ENCODE data around the gene AVPR1B. TPM values are rescaled to one million over a fixed set of nuclear protein-coding genes. Genes with fewer than 3 reads are reported as not detected.

AVPR1B gene
- total RNA-seq, 3 donors from 2014 or later, result 0.72 to 1.9 (median 0.89) TPM

DNA sequence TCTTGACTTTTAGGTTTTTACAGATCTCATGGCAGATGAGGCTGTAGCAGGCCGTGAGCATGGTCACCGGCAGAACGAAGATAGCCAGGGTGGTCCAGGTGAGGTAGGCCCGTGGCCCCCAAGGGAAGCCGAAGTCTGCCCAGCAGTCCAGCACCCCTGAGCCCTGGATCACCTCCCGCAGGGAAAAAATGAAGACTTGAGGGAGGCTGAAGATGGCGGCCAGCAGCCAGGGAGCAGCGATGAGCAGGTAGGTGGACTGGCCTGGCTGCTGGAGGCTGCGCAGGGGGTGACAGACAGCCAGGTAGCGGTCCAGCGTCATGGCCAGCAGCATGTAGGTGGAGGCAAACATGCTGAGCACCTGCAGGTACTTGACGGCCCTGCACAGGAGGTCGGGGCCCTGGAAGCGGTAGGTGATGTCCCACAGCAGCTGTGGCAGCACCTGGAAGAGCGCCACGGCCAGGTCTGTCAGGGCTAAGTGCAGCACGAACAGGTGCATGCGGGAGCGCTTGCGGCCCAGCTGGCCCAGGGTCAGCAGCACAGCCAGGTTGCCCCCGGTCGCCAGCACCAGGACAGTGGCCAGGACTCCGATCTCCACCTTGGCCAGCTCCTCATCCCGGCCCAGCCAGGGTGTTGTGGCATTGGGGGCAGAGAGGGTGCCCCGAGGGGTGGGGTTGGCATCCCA is 856 bp downstream of the AVPR1B start:
- no peak for DNase-seq
- no peak overlapping the region for H3K4me3 ChIP-seq

DNA sequence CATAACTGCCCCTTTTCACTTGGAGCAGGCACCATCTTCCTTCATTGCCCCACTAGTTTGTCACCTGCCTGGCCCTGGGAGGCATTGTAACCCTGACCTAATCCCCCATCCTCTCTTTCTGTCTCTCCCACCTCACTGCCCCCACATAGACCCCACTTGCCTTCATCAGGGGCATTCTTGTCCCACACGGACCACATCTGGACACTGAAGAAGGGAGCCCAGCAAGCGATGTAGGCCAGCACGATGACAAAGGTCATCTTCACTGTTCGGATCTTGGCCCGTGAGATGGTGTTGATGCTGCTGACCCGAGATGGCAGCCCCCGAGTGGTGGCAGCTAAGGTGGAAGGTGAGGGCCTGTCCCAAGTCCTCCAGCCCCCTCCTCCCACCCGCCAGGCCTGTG is 1.4 kb downstream of the AVPR1B start:
- TF ChIP-seq, protein P1, sequence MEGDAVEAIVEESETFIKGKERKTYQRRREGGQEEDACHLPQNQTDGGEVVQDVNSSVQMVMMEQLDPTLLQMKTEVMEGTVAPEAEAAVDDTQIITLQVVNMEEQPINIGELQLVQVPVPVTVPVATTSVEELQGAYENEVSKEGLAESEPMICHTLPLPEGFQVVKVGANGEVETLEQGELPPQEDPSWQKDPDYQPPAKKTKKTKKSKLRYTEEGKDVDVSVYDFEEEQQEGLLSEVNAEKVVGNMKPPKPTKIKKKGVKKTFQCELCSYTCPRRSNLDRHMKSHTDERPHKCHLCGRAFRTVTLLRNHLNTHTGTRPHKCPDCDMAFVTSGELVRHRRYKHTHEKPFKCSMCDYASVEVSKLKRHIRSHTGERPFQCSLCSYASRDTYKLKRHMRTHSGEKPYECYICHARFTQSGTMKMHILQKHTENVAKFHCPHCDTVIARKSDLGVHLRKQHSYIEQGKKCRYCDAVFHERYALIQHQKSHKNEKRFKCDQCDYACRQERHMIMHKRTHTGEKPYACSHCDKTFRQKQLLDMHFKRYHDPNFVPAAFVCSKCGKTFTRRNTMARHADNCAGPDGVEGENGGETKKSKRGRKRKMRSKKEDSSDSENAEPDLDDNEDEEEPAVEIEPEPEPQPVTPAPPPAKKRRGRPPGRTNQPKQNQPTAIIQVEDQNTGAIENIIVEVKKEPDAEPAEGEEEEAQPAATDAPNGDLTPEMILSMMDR (IDR thresholded peaks at IDR 0.05), result no peak
- Histone ChIP-seq H3K36me3 (ENCODE audit: low read depth) (no peaks in the 10 kb centered on the region), H3K9me3 (no peaks in the 10 kb centered on the region), H3K4me3 (no peak overlapping the region), H3K4me1 (ENCODE audit: low read depth) (peaks cover 22% of the 10 kb centered on the region)
- DNase-seq (no peak), ATAC-seq (no peak)
- intact Hi-C loops (cut with DNase I, micrococcal nuclease), result no loop called here

More for the DNA sequence above, 856 bp downstream of the AVPR1B start:
- intact Hi-C loops (cut with DNase I, micrococcal nuclease), result no loop called here
- Histone ChIP-seq H3K4me1 (ENCODE audit: low read depth) (peaks cover 22% of the 10 kb centered on the region), H3K36me3 (ENCODE audit: low read depth) (no peaks in the 10 kb centered on the region), H3K9me3 (peaks cover 2% of the 10 kb centered on the region)
- TF ChIP-seq, protein P1 (IDR thresholded peaks at IDR 0.05), result no peak
- no peak for ATAC-seq

DNA sequence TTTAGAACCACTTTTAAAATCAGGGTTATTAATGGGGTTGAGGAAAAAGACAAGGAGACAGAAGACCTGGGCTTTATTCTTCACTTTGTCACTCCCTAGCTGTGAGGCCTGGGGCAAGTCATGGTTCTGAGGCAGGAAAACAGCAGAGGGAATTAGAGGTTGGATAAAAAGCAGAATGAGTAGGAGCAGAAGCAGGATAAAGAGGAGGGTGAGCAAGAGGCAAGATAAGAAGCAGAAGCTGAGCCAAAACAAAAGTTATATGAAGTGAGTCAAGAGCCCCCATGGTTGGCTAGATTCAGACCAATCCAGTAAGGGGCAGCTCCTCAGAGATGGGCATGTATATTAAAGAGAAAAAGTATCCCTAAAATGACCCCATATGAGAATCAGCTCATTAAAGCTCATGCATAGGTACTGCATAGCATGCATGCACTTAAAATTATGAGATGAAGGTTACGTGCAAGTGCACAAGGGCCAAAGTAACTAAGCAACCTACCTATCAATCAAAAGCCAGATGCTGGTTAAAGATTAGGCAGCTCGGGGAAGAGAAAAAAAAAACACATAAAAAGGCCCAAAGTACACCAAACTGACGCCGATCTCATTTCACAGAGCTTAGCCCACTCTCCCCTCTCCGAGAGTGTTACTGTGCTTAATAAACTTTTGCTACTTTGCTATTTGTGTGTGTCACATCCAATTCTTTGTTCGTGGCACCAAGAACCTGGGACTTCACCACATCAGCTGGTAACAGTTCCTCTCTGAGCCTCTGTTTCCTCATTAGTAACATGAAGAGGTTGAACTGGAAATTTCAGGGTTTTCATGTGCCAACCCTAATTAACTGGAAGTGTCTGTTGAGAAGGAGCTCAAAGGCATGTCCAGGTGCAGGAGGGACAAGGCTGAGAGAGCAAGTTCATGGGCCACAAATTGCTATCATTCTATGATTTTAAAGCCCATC is 2.2 kb downstream of the AVPR1B start:
- no peak for DNase-seq
- ATAC-seq, result no peak
- H3K9me3 ChIP-seq, result no peaks in the 10 kb centered on the region
- TF ChIP-seq, protein P1 (IDR thresholded peaks at IDR 0.05), result no peak
- peaks cover 22% of the 10 kb centered on the region for H3K4me1 ChIP-seq (ENCODE audit: low read depth)
- no peak overlapping the region for H3K4me3 ChIP-seq
- no peaks in the 10 kb centered on the region for H3K36me3 ChIP-seq (ENCODE audit: low read depth)
- intact Hi-C loops (cut with DNase I, micrococcal nuclease), result no loop called here

DNA sequence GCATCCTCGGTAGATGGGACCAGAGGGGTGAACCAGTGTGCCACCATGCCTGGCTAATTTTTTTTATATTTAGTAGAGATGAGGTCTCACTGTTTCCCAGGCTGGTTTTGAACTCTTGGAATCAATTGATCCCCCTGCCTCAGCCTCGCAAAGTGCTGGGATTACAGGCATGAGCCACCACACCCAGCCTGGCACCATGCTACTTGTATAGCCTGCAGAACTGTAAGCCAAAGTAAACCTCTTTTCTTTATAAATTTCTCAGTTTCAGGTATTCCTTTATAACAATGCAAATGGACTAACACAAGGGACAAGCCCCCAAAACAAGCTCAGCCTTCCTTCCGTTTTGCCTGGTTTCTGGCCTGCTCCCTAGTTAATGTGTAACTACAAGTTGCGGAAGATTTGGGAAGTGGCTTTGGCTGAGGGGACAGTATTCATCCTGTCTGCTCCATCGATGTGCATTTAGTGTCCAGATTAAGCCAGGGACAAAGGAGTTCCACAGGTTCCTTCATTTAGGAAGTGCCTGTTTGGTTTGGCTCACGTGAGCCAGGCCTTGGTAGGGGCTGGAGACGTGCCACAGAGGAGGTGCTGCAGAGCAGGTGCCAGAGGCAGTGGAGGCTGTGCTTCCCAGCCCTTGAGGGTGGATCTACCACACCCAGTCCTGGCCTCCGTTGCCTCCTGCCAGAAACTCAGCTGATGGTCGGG is 4.4 kb downstream of the AVPR1B start:
- intact Hi-C loops (cut with DNase I, micrococcal nuclease), result no loop called here
- ATAC-seq, result peak; percentile 87
- TF ChIP-seq, protein P1 (IDR thresholded peaks at IDR 0.05), result no peak
- Histone ChIP-seq H3K4me3 (no peak overlapping the region), H3K36me3 (ENCODE audit: low read depth) (no peaks in the 10 kb centered on the region), H3K4me1 (ENCODE audit: low read depth) (peaks cover 22% of the 10 kb centered on the region), H3K9me3 (no peaks in the 10 kb centered on the region)
- DNase-seq, result peak; percentile 69 to 80 (median 77)

DNA sequence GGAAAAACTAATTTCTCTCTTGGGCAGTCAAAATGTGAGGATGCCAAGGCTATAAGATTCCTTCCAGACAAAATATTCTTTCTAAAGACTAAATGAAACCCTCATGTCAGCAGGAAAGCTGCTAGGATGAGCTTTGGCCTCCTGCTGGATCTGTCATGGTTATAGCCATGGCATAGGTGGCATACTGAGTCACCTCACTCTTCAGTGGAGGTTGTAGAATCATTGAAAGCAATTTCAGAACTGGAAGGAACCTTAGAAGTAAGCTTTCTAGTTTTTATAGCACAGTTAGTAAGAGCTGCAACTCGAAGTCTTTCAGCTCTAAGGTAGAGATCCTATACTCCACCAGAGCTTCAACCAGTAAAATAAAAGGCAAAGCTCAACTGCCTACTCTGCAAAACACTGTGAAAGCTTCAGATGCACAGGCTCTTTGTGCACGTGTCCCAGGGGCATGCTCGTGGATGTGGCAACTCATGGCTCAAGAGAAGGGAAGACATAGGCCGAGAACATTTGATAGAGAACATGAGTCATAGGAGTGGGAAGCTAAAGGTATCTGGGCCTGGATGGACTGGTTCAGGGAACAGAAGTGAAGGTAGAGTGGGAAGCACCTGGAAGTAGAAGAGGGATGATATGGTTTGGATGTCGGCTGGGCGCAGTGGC is 5.8 kb downstream of the AVPR1B start:
- intact Hi-C loops (cut with DNase I, micrococcal nuclease), result no loop called here
- no peak for ATAC-seq

More for the DNA sequence above, 5.8 kb downstream of the AVPR1B start:
- no peak for DNase-seq
- Histone ChIP-seq H3K36me3 (ENCODE audit: low read depth) (no peaks in the 10 kb centered on the region), H3K4me1 (ENCODE audit: low read depth) (peaks cover 12% of the 10 kb centered on the region), H3K4me3 (no peak overlapping the region), H3K9me3 (no peaks in the 10 kb centered on the region)
- TF ChIP-seq, protein P1 (IDR thresholded peaks at IDR 0.05), result no peak

Data from mucosa of descending colon (tissue), 3 donors.